K562 (cell line): ENCODE data around the gene VWA7. TPM values are rescaled to one million over a fixed set of nuclear protein-coding genes. Genes with fewer than 3 reads are reported as not detected.

Experiments used
- CCNT2 ChIP-seq: IDR thresholded peaks from 2 replicates; pipeline ENCODE4 v1.6.1; 2011; ENCODE audit warnings: borderline replicate concordance, low read depth, mild to moderate bottlenecking, moderate library complexity, mixed read lengths, low read length; ENCODE audit not compliant: insufficient read length; ENCODE audit errors: extremely low read depth
- HSF4 ChIP-seq: fragments of 250-450 bp; sonication (Bioruptor Pico); IDR thresholded peaks from 2 replicates; pipeline ENCODE4 v2.1.2; 2022; ENCODE audit warnings: mild to moderate bottlenecking, moderate library complexity, borderline replicate concordance
- KAT7 ChIP-seq: sonication (generic); formaldehyde crosslinking; IDR thresholded peaks from 2 replicates; pipeline ENCODE4 v1.8.0; 2022; ENCODE audit warnings: missing genetic modification reagents, mild to moderate bottlenecking, borderline replicate concordance
- KDM4B ChIP-seq, 2 experiments: fragments of 450-650 bp in 1 of 2; sonication (generic) in 1 of 2; IDR thresholded peaks; 2 replicates each; pipeline ENCODE4 v1.6.1; 2016 to 2017; ENCODE audit warnings: borderline replicate concordance in 2 of 2, antibody characterized with exemption in 1 of 2, low read depth in 1 of 2, mild to moderate bottlenecking in 1 of 2
- KLF1 ChIP-seq: fragments of 450-650 bp; IDR thresholded peaks from 2 replicates; pipeline ENCODE4 v1.6.1; 2016; ENCODE audit warnings: missing genetic modification characterization, missing compliant biosample characterization
- MBD2 ChIP-seq: sonication (generic); IDR thresholded peaks from 2 replicates; pipeline ENCODE4 v1.6.1; 2016; ENCODE audit warnings: low read depth, borderline replicate concordance
- NFRKB ChIP-seq: fragments of 450-650 bp; IDR thresholded peaks from 2 replicates; pipeline ENCODE4 v1.6.1; 2016; ENCODE audit warnings: low read depth
- PCBP1 ChIP-seq: fragments of 200-400 bp; formaldehyde crosslinking; IDR thresholded peaks from 2 replicates; pipeline ENCODE4 v1.6.1; 2018; ENCODE audit warnings: mild to moderate bottlenecking, low read depth, low read length; ENCODE audit not compliant: poor library complexity, severe bottlenecking
- PHB ChIP-seq: fragments of 250-450 bp; sonication (Bioruptor Pico); IDR thresholded peaks from 2 replicates; pipeline ENCODE4 v1.5.0; 2021
- POLR2H ChIP-seq: IDR thresholded peaks from 2 replicates; pipeline ENCODE4 v1.6.1; 2016; ENCODE audit warnings: missing genetic modification characterization, low read depth, mild to moderate bottlenecking, control low read depth, missing compliant biosample characterization, moderate library complexity
- RBM14 ChIP-seq: fragments of 200-400 bp; formaldehyde crosslinking; IDR thresholded peaks from 2 replicates; pipeline ENCODE4 v1.6.1; 2018; ENCODE audit warnings: low read depth, mild to moderate bottlenecking, low read length, moderate library complexity, borderline replicate concordance; ENCODE audit not compliant: insufficient read depth
- SLC30A9 ChIP-seq: fragments of 250-450 bp; sonication (Bioruptor Pico); IDR thresholded peaks from 2 replicates; pipeline ENCODE4 v1.8.0; 2022; ENCODE audit warnings: mild to moderate bottlenecking, moderate library complexity
- SOX6 ChIP-seq: fragments of 450-650 bp; IDR thresholded peaks from 2 replicates; pipeline ENCODE4 v1.6.1; 2014; ENCODE audit warnings: mild to moderate bottlenecking
- TAL1 ChIP-seq: fragments of 450-650 bp; IDR thresholded peaks from 2 replicates; pipeline ENCODE4 v1.6.1; 2016; ENCODE audit warnings: mild to moderate bottlenecking
- THAP12 ChIP-seq: fragments of 250-450 bp; sonication (Bioruptor Pico); IDR thresholded peaks from 2 replicates; pipeline ENCODE4 v1.9.0; 2021; ENCODE audit warnings: mild to moderate bottlenecking, inconsistent platforms
- THAP7 ChIP-seq: fragments of 250-450 bp; sonication (Bioruptor Pico); IDR thresholded peaks from 2 replicates; pipeline ENCODE4 v1.5.0; 2021
- ZBTB17 ChIP-seq: fragments of 450-650 bp; formaldehyde crosslinking; IDR thresholded peaks from 2 replicates; pipeline ENCODE4 v1.4.0; 2020; ENCODE audit warnings: mild to moderate bottlenecking
- ZBTB34 ChIP-seq: fragments of 250-450 bp; sonication (Bioruptor Pico); IDR thresholded peaks from 2 replicates; pipeline ENCODE4 v1.8.0; 2021; ENCODE audit warnings: mild to moderate bottlenecking, moderate library complexity
- ZBTB8A ChIP-seq: fragments of 450-650 bp; IDR thresholded peaks from 2 replicates; pipeline ENCODE4 v1.6.1; 2018; ENCODE audit warnings: mild to moderate bottlenecking, moderate library complexity; ENCODE audit not compliant: partially characterized antibody
- ZFP30 ChIP-seq: fragments of 250-450 bp; sonication (Bioruptor Pico); IDR thresholded peaks from 2 replicates; pipeline ENCODE4 v1.8.0; 2022; ENCODE audit warnings: moderate library complexity, mild to moderate bottlenecking, inconsistent platforms, borderline replicate concordance
- ZNF143 ChIP-seq: sonication (generic); formaldehyde crosslinking; IDR thresholded peaks from 2 replicates; pipeline ENCODE4 v1.9.0; 2022; ENCODE audit warnings: mild to moderate bottlenecking, missing genetic modification reagents
- ZNF253 ChIP-seq: fragments of 250-450 bp; sonication (Bioruptor Pico); conservative IDR thresholded peaks from 2 replicates; pipeline ENCODE4 v1.6.1; 2021; ENCODE audit warnings: mild to moderate bottlenecking
- ZNF740 ChIP-seq, 3 experiments: fragments of 200-800 bp in 1 of 3; sonication (Bioruptor generic) in 1 of 3; sonication (generic) in 1 of 3; formaldehyde crosslinking in 1 of 3; IDR thresholded peaks; 2 replicates each; pipeline versions ENCODE4 v1.6.1 to v1.8.0; 2016 to 2022; ENCODE audit warnings: mild to moderate bottlenecking in 2 of 3, missing compliant biosample characterization in 2 of 3, missing genetic modification characterization in 2 of 3, missing genetic modification reagents in 1 of 3
- ZNF75A ChIP-seq: fragments of 450-650 bp; formaldehyde crosslinking; IDR thresholded peaks from 2 replicates; pipeline ENCODE4 v1.4.0; 2020; ENCODE audit warnings: mild to moderate bottlenecking
- ZZZ3 ChIP-seq: fragments of 450-650 bp; IDR thresholded peaks from 2 replicates; pipeline ENCODE4 v1.6.1; 2016; ENCODE audit warnings: antibody characterized with exemption, mild to moderate bottlenecking, moderate library complexity
- polyA plus RNA-seq, 8 experiments: library from polyadenylated mRNA; depleted of rRNA in 4 of 8; stranded (reverse) in 5 of 8; unstranded in 3 of 8; fragments of >200 nt; fragmentation: Nextera tagmentation in 2 of 8; fragmentation: Illumina TruSeq in 1 of 8; extraction: Ambion mirVana in 2 of 8; extraction: Trizol in 1 of 8; gene quantifications; 2 replicates each; pipeline versions ENCODE4 v1.2.1 to v1.2.3, GENCODE V29; 2011 to 2014; ENCODE audit warnings: inconsistent platforms in 1 of 8, missing spikeins in 1 of 8
- total RNA-seq, 7 experiments: library from RNA; depleted of rRNA in 6 of 7; stranded (reverse); fragments of >200 nt in 6 of 7; fragmentation: Illumina TruSeq in 2 of 7; extraction: Trizol in 2 of 7; gene quantifications; 2 replicates each; pipeline versions ENCODE4 v1.2.1 to v1.2.3, GENCODE V29; 2011 to 2021; ENCODE audit warnings: low replicate concordance in 1 of 7

The VWA7 gene
- total and polyA plus RNA-seq, 9 of the 15 experiments (the other 6 are each of a cell fraction or from before 2014, with no cell fraction given) = 0.18 to 2.9 (median 0.95) TPM

- TF ChIP-seq ZBTB8A = no peak
- TF ChIP-seq TAL1 = no peak
- no peak for TF ChIP-seq ZFP30 (CRISPR knock-in tag)
- TF ChIP-seq ZNF253 (CRISPR knock-in tag) = no peak
- no peak for TF ChIP-seq ZBTB34 (CRISPR knock-in tag)
- no peak for TF ChIP-seq THAP12 (CRISPR knock-in tag)
- 0 out of 2 replicates have a peak, but pooled peaks have one; percentile 40 for TF ChIP-seq SOX6
- no peak for TF ChIP-seq POLR2H (tag)
- peak; percentile 71 for TF ChIP-seq NFRKB
- TF ChIP-seq RBM14 = no peak
- peak; percentile 55; the same call in 1 of the 2 replicates for TF ChIP-seq ZBTB17 (CRISPR knock-in tag)
- no peak for TF ChIP-seq KAT7
- TF ChIP-seq PCBP1 = no peak
- no peak for TF ChIP-seq ZNF143
- no peak for TF ChIP-seq CCNT2
- no peak; the same call in none of the 2 replicates for TF ChIP-seq ZNF740 (CRISPR knock-in tag; IDR thresholded peaks at IDR 0.05)
- peak in 1 of 2 experiments; percentile 87; a peak in 2 of 4 replicates for TF ChIP-seq ZNF740 (tag; IDR thresholded peaks at IDR 0.05)
- TF ChIP-seq SLC30A9 (CRISPR knock-in tag) = no peak
- TF ChIP-seq ZNF75A (CRISPR knock-in tag) = 0 out of 2 replicates have a peak, but pooled peaks have one; percentile 35
- no peak for TF ChIP-seq THAP7
- 0 out of 2 replicates have a peak, but pooled peaks have one; percentile 4 for TF ChIP-seq MBD2
- TF ChIP-seq KDM4B (IDR thresholded peaks at IDR 0.05; ENCODE audit: borderline replicate concordance in 2 of 2, low read depth in 1 of 2) = no peak
- TF ChIP-seq HSF4 = no peak
- no peak for TF ChIP-seq ZZZ3
- 0 out of 2 replicates have a peak, but pooled peaks have one; percentile 82 for TF ChIP-seq PHB (CRISPR knock-in tag)
- no peak for TF ChIP-seq KLF1 (tag)
These were observed 37.5 kb upstream of the VWA7 start (continued) for GRCh38 chr6:31814677-31815024.
